Transverse colon (tissue), 4 donors: ENCODE results near the gene FGFR2. TPM values are rescaled to one million over a fixed set of nuclear protein-coding genes. Genes with fewer than 3 reads are reported as not detected.

Source experiments
- DNase-seq: peaks from one replicate; pipeline ENCODE4 v3.0.0-alpha.2; 2019
- H3K27ac ChIP-seq, 4 donors: fragments of 200-600 bp; sonication (generic); 2 replicates each; pipeline ENCODE4 v1.5.1; 2016 to 2018; ENCODE audit warnings: inconsistent platforms in 4 of 4
- H3K27me3 ChIP-seq: fragments of 200-600 bp; sonication (generic); 2 replicates; pipeline ENCODE4 v1.5.1; 2017; ENCODE audit warnings: inconsistent platforms
- H3K36me3 ChIP-seq, 4 donors: fragments of 200-600 bp; sonication (generic); 2 replicates each; pipeline ENCODE4 v1.5.1; 2017 to 2019; ENCODE audit warnings: inconsistent platforms in 4 of 4
- H3K4me1 ChIP-seq, 4 donors: fragments of 200-600 bp; sonication (generic); 2 replicates each; pipeline ENCODE4 v1.5.1; 2017 to 2020; ENCODE audit warnings: inconsistent platforms in 4 of 4
- H3K4me3 ChIP-seq, 4 donors: fragments of 200-600 bp; sonication (generic); 1 replicate in 1 of 4; 2 replicates in 3 of 4; pipeline versions ENCODE4 v1.5.1 to v1.6.1; 2017 to 2019; ENCODE audit warnings: inconsistent platforms in 4 of 4
- H3K9me3 ChIP-seq, 2 donors: fragments of 200-600 bp; sonication (generic); 2 replicates each; pipeline ENCODE4 v1.5.1; 2017 to 2019; ENCODE audit warnings: inconsistent platforms in 2 of 2
- EP300 ChIP-seq: sonication (generic); formaldehyde crosslinking; IDR thresholded peaks from one replicate; pipeline ENCODE4 v1.6.1; 2017; ENCODE audit warnings: antibody characterized with exemption, low read depth
- POLR2A ChIP-seq: fragments of 450-650 bp; IDR thresholded peaks from one replicate; pipeline ENCODE4 v1.6.1; 2016; ENCODE audit warnings: antibody characterized with exemption, mild to moderate bottlenecking, moderate library complexity
- POLR2AphosphoS5 ChIP-seq, 3 donors: sonication (generic); formaldehyde crosslinking; IDR thresholded peaks; one replicate each; pipeline ENCODE4 v1.6.1; 2016; ENCODE audit warnings: antibody characterized with exemption in 3 of 3
- WGBS, 2 donors: methylation state at CpG; one replicate each; pipeline ENCODE4 v1.1.5; 2018; ENCODE audit warnings: low coverage in 1 of 2; 5-methylcytosine and 5-hydroxymethylcytosine counted together
- in situ Hi-C, 4 donors: fragments of 200-750 bp; cut with MboI; loops; one replicate each; pipeline versions ENCODE4 v1.15.0 to v1.15.1; 2017; ENCODE audit warnings: low sequenced_read_pairs in 3 of 4, low pct_ligation_motif_present in 1 of 4, low pct_unique_long_range_greater_than_20kb in 1 of 4
- intact Hi-C: fragments of 100-400 bp; cut with DNase I; formaldehyde crosslinking; loops from one replicate; pipeline ENCODE4 v1.15.1; 2023; ENCODE audit warnings: low total_unique reads
- total RNA-seq, 4 donors: library from RNA; depleted of rRNA; stranded (reverse); fragments of >200 nt; gene quantifications; one replicate each; pipeline ENCODE4 v1.1.0, GENCODE V29; 2016
- TF ChIP-seq, protein P1 (sequence below), 5 experiments: fragments of 200-600 bp in 3 of 5; fragments of 450-650 bp in 2 of 5; sonication (generic) in 3 of 5; IDR thresholded peaks; 1 replicate in 2 of 5; 2 replicates in 3 of 5; pipeline ENCODE4 v1.5.1; 2016 to 2017; ENCODE audit warnings: antibody characterized with exemption in 5 of 5, inconsistent platforms in 3 of 5, mild to moderate bottlenecking in 2 of 5, moderate library complexity in 1 of 5

The FGFR2 gene
- total RNA-seq, 4 donors from 2014 or later = 30.3 to 114 (median 87.9) TPM

DNA sequence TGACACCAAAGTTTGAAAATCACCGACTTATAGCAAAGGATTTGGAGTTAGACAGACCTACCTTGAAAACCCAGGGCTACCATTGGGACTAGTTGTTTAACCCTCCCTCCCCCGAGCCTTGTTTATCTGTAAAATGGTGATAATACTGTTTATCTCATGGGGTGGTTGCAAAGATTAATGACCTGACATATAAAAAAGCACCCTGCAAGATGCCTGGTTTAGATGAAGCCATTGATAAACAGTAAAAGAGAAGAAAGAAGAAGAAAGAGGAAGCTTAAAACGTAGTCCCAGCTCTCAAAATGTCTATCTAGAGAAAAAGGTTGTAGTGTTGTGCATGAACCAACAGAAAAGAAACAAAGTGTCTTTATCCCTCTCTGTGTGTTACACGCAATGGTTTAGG, 145.7 kb downstream of the FGFR2 start:
- DNase-seq = no peak
- H3K9me3 ChIP-seq = no peaks in the 10 kb centered on the region
- no peaks in the 10 kb centered on the region for H3K36me3 ChIP-seq
- intact Hi-C loops (no loop called here), in situ Hi-C loops (no loop called here)
- TF ChIP-seq POLR2AphosphoS5 (IDR thresholded peaks at IDR 0.05) (no peak), POLR2A (no peak), EP300 (no peak)
- TF ChIP-seq, protein P1, sequence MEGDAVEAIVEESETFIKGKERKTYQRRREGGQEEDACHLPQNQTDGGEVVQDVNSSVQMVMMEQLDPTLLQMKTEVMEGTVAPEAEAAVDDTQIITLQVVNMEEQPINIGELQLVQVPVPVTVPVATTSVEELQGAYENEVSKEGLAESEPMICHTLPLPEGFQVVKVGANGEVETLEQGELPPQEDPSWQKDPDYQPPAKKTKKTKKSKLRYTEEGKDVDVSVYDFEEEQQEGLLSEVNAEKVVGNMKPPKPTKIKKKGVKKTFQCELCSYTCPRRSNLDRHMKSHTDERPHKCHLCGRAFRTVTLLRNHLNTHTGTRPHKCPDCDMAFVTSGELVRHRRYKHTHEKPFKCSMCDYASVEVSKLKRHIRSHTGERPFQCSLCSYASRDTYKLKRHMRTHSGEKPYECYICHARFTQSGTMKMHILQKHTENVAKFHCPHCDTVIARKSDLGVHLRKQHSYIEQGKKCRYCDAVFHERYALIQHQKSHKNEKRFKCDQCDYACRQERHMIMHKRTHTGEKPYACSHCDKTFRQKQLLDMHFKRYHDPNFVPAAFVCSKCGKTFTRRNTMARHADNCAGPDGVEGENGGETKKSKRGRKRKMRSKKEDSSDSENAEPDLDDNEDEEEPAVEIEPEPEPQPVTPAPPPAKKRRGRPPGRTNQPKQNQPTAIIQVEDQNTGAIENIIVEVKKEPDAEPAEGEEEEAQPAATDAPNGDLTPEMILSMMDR (IDR thresholded peaks at IDR 0.05) = no peak
- no peaks in the 10 kb centered on the region for H3K27me3 ChIP-seq
- no peak overlapping the region for H3K4me3 ChIP-seq
- H3K27ac ChIP-seq = no peak overlapping the region
- peaks cover 0 to 6% (median 0%) of the 10 kb centered on the region in 4 donors for H3K4me1 ChIP-seq
- WGBS, 2 donors = 56 to 66% methylated on average over 2 to 4 of the region's 4 CpGs

DNA sequence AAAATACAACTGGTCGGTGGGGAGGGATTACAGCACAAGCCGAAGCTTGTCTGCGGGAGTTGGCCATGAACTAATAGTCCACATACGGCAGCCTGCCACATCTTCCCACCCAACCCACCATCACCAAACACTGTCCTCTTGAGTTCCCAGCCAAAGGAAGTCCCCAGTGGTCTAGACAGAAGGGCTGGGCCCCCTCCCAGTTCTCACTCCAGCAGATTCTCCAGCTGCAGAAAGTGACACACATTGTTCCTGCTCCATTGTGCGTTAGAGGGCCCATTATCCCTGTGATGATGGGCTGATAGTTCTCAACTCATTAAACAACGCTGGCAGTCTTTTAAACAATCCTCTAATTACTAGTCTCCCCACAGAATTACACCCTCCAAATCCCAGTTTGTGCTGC, 148.0 kb downstream of the FGFR2 start:
- in situ Hi-C loops = no loop called here
- 75 to 89% methylated on average over 1 to 6 of the region's 6 CpGs for WGBS, 2 donors
- Histone ChIP-seq H3K9me3 (no peaks in the 10 kb centered on the region), H3K36me3 (no peaks in the 10 kb centered on the region), H3K27me3 (no peaks in the 10 kb centered on the region), H3K4me1 (peaks cover 0 to 6% (median 0%) of the 10 kb centered on the region in 4 donors), H3K4me3 (no peak overlapping the region), H3K27ac (no peak overlapping the region)
- intact Hi-C loops = no loop called here
- TF ChIP-seq EP300 (no peak), POLR2A (no peak), POLR2AphosphoS5 (IDR thresholded peaks at IDR 0.05) (no peak)
- TF ChIP-seq, protein P1 (IDR thresholded peaks at IDR 0.05) = no peak
- no peak for DNase-seq

DNA sequence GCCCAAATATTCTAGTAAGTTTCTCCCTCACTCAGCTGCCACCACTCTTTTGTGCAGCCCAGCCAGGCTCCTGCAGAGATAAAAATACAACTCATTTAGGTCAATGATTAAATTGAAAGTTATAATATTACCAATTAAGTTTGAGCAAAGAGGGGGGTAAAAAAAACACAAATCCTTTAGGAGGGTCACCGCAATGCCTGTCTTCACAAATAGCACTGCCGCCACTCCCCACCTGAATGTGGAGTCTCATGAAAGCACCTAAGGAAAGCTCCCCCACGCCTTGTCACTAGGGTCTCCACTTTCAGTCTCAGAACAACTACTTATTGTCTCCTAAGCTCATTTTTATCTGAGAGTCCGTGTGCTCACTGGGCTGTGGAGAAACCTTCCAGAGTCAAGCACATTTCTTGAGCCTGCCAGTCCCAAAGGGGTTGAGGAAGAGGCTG, 148.7 kb downstream of the FGFR2 start:
- in situ Hi-C loops (no loop called here), intact Hi-C loops (no loop called here)
- no peaks in the 10 kb centered on the region for H3K36me3 ChIP-seq
- no peak for DNase-seq
- peaks cover 0 to 6% (median 0%) of the 10 kb centered on the region in 4 donors for H3K4me1 ChIP-seq
- no peak overlapping the region for H3K4me3 ChIP-seq
- no peak overlapping the region for H3K27ac ChIP-seq
- H3K27me3 ChIP-seq = no peaks in the 10 kb centered on the region
- TF ChIP-seq POLR2A (no peak), POLR2AphosphoS5 (IDR thresholded peaks at IDR 0.05) (no peak), EP300 (no peak)
- TF ChIP-seq, protein P1 (IDR thresholded peaks at IDR 0.05) = no peak
- 57 to 58% methylated on average over 3 to 4 of the region's 4 CpGs for WGBS, 2 donors
- H3K9me3 ChIP-seq = no peaks in the 10 kb centered on the region

DNA sequence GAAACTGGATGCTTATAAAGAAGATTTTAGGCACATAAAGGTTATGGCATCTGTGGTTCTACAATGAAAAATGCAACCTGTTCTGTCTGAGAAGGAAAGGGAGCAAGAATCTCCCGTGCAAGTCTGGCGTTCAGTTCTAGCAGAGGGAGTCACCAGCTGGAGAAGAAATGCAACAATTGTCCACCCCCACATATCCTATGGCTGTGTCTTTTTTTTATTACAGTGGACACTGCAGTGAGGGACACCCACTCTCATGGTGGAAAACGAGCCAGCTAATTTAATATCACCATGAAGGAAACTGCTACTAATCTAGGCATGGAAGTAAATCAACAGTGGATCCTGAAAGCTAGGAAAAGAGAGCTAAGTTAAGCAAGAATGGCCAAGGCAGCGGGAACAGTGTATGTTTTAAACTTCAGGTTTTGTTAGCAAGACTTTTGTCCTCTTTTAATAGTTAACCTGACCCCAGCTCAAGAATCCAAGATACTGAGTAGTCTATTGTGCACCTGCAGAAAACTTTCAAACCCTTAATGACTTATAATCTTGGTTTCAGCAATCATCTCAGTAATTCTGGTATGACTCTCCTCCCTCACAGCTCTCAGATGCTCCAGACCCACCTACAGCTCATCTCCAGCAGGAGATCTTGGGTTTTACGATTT, 149.3 kb downstream of the FGFR2 start:
- Histone ChIP-seq H3K4me1 (peaks cover 0 to 6% (median 0%) of the 10 kb centered on the region in 4 donors), H3K36me3 (no peaks in the 10 kb centered on the region), H3K4me3 (no peak overlapping the region), H3K27ac (no peak overlapping the region), H3K27me3 (no peaks in the 10 kb centered on the region), H3K9me3 (no peaks in the 10 kb centered on the region)
- WGBS, 2 donors = 24 to 39% methylated on average over 4 to 5 of the region's 5 CpGs
- in situ Hi-C loops (no loop called here), intact Hi-C loops (no loop called here)
- DNase-seq = no peak
- TF ChIP-seq POLR2A (no peak), EP300 (no peak), POLR2AphosphoS5 (IDR thresholded peaks at IDR 0.05) (no peak)
- TF ChIP-seq, protein P1 (IDR thresholded peaks at IDR 0.05) = no peak
